DMS 273 treated with DMSO at 0.1 percent for 48 hours (cell line): ENCODE measurements around the gene FMR1NB.

Source experiments
- DNase-seq: peaks from one replicate; lab custom pipeline; 2025; lab: John Stamatoyannopoulos, UW

Gene FMR1NB, protein sequence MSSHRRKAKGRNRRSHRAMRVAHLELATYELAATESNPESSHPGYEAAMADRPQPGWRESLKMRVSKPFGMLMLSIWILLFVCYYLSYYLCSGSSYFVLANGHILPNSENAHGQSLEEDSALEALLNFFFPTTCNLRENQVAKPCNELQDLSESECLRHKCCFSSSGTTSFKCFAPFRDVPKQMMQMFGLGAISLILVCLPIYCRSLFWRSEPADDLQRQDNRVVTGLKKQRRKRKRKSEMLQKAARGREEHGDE

GRCh38 chrX:147981038-147981752, at the start of gene FMR1NB:
Gene FMR1NB (plus strand): TSS chrX:147981337. CDS start chrX:147981403, 66 bp downstream.
- no peak for DNase-seq

DNA sequence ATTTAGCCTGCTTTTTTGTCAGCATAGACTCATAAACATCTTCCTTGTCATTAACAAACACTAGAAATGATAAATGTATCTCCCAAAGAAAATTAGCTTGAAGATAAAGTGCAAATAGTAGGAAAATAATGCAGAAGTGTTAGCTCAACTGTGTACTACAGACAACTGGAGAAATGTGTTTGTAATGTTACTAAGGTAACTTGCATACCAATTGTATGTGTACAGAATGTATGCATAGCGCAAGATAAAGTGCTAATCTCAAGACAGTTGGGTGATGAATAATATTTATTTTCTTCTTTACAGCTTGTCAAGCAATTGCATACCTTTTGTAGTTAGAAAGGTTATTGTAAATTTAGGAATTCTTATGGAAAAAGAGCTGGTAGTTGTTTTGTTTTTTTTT, 47.3 kb upstream of the FMR1NB start:
- DNase-seq = no peak

DNA sequence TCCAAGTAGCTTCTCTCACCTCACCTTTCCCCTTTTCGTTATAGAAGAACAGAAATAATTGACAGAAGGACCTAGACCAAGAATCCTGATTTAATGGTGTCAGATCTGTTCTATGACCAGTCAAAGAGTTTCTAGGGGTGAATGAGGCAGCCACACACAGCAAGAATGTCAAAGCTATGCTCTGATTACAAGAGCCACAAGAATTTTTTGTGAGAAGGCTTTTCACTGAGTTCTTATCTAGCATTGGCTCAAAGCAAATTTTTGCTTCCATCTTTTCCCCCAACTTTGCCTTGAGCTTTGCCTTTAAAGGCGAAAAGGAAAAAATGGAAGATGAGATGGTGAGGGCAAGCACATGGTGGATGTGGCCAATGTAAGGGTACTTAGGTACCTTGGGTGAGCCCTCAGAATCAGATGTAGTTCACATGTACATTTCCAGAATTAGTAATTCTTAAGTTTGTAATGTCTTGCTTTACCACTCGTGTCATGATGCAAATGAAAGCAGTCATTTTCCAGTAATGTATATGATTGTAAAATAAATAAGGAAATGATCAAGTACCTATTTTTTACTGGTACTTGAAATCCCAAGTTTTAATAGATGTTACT, 45.9 kb upstream of the FMR1NB start:
- no peak for DNase-seq

DNA sequence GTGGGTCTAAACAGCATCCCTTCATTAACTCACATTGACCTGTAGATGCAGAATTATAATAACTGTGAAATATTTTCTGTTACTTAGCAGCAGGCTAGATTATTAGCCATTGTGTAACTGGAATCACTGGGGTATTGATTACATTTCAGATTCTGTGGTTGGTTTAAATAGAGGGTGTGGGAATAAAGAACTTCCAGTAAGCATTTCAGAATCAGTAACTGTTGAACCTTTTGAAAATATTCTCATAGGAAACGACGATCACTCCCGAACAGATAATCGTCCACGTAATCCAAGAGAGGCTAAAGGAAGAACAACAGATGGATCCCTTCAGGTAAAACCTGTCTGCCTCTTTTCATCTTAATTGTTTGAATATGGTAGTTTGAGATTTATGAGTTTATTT, 35.9 kb upstream of the FMR1NB start:
- DNase-seq = no peak

DNA sequence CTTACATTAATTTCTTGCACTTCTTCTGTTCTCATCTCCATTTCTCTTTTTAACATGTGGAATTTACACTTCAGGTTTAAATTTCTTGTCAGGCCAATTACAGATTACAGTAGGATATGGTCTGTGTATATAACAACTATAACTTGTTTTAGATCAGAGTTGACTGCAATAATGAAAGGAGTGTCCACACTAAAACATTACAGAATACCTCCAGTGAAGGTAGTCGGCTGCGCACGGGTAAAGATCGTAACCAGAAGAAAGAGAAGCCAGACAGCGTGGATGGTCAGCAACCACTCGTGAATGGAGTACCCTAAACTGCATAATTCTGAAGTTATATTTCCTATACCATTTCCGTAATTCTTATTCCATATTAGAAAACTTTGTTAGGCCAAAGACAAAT, 32.6 kb upstream of the FMR1NB start:
- DNase-seq = no peak

DNA sequence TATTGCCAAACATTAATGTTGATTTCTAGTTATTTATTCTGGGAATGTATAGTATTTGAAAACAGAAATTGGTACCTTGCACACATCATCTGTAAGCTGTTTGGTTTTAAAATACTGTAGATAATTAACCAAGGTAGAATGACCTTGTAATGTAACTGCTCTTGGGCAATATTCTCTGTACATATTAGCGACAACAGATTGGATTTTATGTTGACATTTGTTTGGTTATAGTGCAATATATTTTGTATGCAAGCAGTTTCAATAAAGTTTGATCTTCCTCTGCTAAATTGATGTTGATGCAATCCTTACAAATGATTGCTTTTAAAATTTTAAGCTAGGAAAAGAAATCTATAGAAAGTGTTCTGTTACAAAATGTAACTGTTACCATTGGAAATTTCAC, 30.8 kb upstream of the FMR1NB start:
- DNase-seq = no peak

- DNase-seq = no peak
Measured at GRCh38 chrX:147953976-147954375, 27.2 kb upstream of the FMR1NB start.

DNA sequence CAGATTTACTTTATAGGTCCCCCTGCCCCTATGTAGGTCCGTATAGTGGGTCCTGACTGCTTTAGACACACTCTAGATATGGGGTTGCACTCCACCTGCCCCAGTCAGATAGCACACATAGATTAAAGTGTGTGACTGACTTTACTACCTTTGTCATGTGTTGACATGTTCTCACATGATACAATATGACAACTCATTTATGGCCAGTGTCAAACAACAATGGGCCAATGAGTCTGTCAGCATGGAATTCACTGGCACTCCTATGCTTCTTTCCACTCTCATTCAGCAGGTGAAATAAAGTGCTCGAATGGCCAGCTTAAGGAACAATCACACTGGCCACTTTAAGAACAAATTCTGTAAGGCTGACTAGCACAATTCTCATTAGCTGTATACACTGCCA, 23.8 kb upstream of the FMR1NB start:
- no peak for DNase-seq

- DNase-seq = no peak
Measured at GRCh38 chrX:147958291-147958690, 22.8 kb upstream of the FMR1NB start.

DNA sequence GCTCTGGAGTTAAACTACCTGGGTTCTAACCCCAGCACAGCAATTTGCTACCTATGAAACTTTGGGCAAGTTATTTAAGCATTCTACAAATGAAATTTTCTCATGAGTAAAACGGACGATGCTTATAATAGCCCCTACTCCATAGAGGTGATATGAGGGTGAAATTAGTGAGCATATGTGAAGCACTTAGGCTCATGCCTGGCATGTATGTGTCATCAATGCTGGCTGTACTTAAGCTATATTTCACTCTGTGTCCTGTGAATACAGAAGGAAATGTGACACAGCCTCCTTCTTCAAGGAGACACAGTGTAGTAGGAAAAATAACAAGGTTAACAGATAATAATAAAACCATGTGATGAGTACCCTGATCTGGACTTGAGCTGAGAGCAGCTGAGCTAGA, 20.4 kb upstream of the FMR1NB start:
- no peak for DNase-seq

DNA sequence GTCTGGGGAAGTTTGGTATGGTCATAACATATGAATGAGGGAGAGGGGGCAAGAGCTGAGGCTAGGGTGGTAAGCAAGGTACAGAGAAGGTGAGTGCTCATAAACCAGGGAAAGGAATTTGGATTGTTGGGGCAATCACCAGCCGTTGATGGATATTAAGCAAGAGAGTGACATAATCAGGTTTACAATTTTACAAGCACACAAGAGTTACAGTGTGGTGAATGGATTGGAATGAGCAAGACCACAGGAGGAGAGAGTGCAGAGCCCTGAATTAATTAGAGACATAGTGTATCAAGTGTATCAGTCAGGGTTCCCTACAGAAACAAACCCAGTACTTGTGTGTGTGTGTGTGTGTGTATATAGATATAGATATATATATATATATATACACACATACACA, 18.7 kb upstream of the FMR1NB start:
- no peak for DNase-seq

DNA sequence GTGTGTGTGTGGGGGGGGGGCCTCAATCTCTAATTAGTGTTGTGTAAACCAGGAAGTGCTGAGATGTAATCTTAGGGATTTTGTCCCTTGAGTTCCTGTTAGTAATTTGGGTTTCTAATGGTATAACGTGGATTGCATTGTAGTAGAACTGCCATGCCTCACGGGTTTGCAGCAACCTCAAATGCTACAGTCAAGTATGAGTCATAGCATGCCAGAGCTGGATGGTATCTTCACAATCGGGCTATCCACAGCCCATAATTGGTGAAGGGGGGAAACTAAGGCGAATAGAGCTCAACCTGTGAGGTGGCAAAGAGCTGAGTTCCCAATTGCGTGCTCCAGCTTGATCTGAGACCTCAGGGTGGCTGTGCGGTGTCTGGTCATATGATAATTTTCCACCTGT, 2.2 kb upstream of the FMR1NB start:
- DNase-seq = no peak

GRCh38 chrX:148020329-148020728, 39.2 kb downstream of the FMR1NB start:
- no peak for DNase-seq

- DNase-seq = no peak
Measured at GRCh38 chrX:148024425-148025148, 43.5 kb downstream of the FMR1NB start.

GRCh38 chrX:148035380-148035779, 54.2 kb downstream of the FMR1NB start:
- no peak for DNase-seq

- no peak for DNase-seq
Measured at GRCh38 chrX:148037020-148037419, 55.9 kb downstream of the FMR1NB start.

- DNase-seq = no peak
Measured at GRCh38 chrX:148043271-148043855, 62.2 kb downstream of the FMR1NB start.

DNA sequence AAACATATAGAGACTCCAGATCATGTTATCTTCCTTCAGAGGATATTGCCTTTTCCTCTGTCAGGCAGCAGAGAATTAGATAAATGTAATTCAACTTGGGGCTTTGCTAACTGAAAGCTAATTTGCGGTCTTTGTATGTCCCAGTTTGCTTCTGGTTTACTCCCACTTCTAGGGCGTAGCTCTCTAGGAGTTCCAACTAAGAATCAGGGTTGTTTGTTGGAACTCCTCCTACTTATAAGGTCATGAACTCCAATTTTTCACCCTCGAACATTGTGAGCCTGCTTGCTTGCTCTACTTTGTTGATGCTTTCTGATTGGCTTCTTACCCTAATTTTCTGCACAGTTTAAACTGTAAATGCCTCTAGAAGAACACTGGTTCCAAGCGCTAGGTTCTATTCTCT, 66.1 kb downstream of the FMR1NB start:
- DNase-seq = no peak

DNA sequence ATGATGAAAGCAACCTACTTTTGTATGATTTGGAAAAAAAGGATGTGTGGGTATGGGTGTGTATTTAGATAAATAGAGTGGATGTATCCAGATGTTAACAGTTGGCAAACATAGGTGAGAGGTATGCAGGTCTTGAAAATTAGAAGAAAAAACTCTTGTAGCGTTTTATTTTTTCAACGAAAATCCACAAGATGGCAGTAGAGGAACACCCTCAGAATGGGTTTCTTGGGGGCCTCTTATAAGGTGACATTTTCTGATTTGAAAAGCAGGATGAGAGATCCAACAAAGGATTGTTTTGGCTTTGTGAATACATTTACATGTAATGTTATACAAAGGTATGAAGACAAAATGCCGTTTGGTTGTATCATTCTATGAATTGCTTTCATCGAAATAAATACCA, 68.3 kb downstream of the FMR1NB start:
- peak; percentile 12 for DNase-seq

DNA sequence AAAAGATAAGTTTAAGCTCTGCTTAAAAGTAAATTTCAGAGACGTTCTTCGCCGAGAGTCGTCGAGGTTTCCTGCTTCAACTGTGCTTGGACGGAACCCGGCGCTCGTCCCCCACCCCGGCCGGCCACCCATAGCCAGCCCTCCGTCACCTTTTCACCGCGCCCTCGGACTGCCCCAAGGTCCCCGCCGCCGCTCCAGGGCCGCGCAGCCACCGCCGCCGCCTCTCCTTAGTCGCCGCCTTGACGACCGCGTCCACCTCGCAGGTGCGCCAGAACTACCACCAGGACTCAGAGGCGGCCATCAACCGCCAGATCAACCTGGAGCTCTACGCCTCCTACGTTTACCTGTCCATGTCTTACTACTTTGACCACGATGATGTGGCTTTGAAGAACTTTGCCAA, 70.8 kb downstream of the FMR1NB start:
- no peak for DNase-seq

GRCh38 chrX:148067285-148067684, 86.1 kb downstream of the FMR1NB start:
- DNase-seq = no peak

DNA sequence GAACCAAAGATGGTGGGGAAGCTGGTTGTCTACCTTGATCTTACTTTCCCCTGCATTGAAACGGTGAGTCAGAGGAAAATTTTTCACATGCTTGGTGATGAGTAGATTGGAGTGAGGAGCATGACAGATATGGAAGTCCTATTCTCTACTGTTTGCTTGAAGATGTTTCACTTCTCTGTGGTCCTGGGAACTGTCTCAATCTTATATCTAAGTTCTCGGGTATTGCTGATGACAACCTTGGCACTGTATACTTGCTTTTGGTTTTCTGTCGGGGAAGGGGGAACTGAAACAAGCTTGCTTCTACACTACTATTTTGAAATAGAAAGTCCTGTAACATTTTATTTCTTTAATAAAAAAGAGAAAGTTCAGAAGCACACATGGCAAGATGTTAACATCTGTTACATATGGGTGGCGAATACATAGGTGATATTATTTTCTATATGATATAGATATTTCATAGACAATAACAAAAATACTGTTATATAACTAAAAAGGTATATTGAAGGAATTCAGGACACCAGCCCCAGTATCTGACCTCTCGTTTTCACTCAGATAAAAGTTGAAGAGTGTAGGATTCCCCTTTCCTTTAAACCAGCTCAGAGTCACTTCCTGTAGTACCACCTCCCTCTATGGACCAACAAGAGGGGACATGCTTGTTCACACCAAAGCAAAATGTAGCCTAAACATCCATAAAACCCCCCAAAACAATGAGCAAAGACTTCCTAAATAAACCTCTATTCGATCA, 88.8 kb downstream of the FMR1NB start:
- DNase-seq = no peak
